DMS 273 (cell line): ENCODE measurements around the gene DYNC1H1.
A peak's percentile ranks its signal among the peaks of the same experiment; 100 is the strongest.
"Not testable (repeated sequence)": the region's sequence is repeated elsewhere in the genome, so short reads cannot be mapped to it uniquely, and the experiment has no call there.

Experiments
- DNase-seq: peaks from one replicate; lab custom pipeline; 2025; ENCODE audit not compliant: unreplicated experiment; lab: John Stamatoyannopoulos, UW

The DYNC1H1 gene

GRCh38 chr14:101962503-101962874, 1.9 kb upstream of the DYNC1H1 start:
- peak; percentile 96 for DNase-seq

DNA sequence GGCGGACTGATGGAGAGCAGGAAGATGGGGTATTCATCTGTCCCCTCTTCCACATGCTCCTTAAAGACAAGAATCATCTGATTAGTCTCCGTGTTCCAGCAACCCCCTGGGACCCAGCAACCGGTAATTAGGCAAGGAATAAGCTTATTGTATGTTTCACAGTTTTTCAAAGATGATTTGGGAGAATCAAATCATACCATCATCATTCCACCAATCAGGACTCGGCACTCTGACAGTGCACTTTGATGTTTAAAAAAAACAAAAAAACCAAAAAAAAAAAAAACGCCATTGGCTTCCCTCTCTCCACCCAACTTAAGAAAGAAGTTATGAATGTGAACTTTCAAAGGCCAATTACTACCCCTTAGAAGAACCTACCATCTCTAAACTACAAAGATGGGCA, 1.3 kb upstream of the DYNC1H1 start:
- no peak for DNase-seq

DNA sequence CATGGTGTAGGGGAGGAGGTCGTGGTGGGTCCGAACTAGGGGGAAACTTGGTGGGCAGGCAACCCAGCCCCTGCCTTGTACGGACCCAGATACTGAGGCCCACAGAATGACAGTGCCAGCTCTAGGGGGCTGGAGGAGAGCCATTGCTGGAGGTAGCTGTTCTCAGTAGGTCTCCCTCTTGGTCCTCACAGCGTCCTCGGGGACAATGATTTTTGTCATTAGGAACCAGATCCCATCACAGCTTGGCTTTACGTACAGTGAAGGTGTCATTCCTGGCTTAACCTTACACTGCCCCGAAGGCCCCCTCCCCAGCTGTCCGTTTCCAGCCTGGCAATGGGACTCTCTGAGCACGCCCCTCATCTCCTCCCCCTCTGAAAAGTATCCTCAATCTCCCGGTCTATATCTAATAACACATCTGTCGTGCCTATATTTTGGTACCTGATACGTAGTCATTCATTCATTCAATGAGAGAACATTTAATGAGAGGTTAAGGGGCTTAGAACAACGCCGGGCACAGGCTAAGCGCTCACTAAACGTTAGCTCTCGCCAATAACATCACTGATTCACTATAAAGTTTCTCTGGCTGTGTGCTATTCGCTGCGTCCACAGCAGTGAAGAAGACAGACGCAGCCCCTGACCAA, 597 bp upstream of the DYNC1H1 start:
- DNase-seq: no peak

DNA sequence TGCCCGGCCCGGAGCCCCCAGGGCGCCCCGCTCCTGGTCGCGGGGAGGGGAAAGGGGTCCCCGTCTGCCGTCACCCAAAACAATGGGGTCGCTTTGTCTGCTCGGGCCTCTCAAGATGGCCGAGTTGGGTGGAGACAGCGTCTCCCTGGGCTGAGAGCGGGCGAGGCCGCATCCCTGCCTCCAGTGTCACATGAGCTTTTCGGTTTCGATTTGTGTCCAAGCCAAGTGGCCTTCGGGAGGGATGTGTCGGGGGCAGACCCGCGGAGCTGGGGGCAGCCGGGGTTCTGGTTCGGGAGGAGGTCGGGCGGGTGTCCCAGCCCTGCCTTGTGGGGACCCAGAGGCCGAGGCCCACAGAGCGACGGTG, 790 bp downstream of the DYNC1H1 start:
- peak; percentile 79 for DNase-seq

DNA sequence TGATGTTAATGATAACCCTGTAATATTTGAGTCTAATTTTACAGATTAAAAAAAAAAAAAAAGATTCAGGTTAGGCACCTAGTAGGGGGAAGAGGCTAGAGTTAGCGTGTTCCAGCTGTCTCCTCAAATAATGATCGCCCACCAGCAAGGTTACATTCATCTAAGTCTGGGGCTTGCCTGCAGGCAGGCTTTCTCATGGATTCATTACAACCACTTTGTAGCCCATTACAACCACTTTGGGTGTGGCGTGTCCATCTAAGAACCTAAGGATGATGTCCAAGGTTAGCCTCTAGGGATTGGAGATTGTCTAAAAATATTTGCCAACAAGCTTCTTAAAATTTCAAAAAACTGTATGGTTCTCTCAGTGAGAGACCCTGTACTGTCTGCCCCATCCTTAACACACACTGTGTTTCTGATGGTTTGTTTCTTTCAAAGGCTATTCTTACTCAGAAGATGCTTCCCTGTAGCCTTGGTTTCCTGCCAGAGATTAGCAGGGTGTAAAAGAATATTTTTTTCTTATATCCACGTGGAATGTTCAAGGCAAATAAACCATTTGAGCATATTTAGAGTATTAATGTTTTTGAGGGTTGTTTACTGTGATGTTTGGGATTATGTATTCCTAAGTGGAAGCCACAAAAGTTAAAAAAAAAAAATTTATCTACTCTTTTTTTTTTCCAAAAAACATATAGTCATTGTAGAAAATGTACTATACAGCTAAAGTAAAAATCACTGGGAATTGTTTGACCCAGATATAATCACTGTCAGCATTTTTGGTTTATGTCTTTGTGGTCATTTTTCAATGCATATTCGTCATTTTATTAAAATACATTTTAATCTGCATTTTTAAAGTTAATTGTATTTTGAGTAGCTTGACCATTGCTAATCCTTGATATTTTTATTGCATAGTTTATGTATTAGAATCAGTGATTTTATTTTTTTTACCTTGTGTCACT, 1.7 kb downstream of the DYNC1H1 start:
- DNase-seq: peak; percentile 49

GRCh38 chr14:101966742-101967141, 2.4 kb downstream of the DYNC1H1 start:
- no peak for DNase-seq

DNA sequence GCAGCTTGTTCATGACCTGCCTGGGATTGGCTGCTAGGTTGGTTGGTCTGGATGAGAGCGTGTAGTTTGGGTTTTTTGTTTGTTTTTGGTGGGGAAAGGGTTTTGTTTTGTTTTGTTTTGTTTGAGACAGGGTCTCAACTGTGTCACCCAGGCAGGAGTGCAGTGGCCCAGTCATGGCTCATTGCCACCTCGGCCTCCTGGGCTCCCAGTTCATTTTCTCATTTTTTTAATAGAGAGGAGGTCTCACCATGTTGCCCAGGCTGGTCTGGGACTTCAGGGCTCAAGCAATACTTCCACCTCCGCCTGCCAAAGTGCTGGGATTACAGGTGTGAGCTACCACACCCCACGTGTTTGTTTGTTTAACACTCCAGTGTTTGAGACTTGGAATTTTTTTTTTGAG, 3.8 kb downstream of the DYNC1H1 start:
- no peak for DNase-seq

GRCh38 chr14:101969481-101969880, 5.1 kb downstream of the DYNC1H1 start:
- DNase-seq: peak; percentile 33

DNA sequence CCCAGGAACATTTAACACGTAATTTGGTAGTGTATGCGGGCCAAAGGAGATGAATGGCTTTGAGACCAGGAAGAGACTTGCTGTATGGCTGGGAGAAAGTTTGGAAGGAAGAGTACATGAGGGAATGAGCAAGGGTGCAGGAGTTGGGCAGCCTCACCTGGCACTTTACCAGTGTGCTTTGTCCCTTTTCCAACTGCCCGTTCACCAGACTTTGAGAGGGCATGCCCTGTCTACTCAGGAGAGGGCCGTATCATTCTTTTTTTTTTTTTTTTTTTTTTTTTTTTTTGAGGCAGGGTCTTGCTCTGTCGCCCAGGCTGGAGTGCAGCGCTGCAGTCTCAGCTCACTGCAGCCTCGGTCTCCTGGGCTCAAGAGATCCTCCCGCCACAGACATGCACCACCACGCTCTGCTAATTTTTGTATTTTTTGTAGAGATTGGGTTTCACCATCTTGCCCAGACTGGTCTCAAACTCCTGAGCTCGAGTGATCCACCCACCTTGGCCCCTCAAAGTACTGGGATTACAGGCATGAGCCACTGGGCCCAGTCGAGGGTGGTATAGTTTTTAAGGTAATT, 6.5 kb downstream of the DYNC1H1 start:
- no peak for DNase-seq

DNA sequence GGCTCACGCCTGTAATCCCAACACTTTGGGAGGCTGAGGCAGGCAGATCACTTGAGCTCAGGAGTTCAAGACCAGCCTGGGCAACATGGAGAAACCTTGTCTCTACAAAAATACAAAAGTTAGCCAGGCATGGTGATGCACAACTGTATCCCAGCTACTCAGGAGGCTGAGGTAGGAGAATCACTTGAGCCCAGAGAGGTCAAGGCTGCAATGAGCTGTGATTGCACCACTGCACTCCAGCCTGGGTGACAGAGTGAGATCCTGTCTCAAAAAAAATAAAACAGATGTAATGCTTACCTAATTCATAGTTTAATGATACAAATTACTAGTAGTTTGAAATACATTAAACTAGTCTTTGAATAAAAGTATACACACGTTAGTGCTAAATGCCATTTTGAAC, 7.1 kb downstream of the DYNC1H1 start:
- DNase-seq: not testable (repeated sequence)

DNA sequence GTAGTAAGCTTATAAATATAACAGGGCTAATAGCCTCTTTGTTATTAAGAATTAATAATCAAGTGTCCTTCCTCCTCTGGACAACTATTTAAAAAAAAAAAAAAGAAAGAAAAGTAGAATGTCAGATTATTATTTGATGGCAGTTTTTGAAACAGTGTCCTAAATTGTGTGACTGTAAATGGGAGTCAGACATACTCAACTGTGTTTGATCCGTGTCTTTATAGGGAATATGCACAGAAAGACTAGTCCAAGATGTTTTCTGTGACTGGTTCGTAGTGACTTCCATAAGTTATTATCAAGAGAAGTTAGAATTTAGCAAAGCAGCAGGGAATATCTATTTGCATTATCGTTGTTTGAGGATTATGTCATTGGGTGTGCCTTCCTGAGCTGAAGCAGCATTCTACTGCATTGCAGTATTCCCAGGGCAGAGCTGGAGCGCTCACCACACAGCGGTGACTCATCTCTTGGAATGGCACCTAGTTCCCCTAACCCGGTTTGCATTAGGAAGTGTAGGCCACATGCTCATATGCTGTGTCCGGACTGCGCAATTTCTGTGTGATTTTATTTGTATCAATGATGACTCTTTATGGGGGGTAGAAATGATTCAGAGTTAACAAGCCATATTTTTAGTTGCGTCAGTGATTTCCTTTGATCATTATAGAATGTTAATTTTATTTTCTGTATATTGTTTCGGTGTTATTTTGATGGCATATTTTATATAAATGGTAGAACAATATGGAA, 7.9 kb downstream of the DYNC1H1 start:
- peak; percentile 93 for DNase-seq

- DNase-seq: no peak
These were observed 9.0 kb downstream of the DYNC1H1 start for GRCh38 chr14:101973356-101973755.

DNA sequence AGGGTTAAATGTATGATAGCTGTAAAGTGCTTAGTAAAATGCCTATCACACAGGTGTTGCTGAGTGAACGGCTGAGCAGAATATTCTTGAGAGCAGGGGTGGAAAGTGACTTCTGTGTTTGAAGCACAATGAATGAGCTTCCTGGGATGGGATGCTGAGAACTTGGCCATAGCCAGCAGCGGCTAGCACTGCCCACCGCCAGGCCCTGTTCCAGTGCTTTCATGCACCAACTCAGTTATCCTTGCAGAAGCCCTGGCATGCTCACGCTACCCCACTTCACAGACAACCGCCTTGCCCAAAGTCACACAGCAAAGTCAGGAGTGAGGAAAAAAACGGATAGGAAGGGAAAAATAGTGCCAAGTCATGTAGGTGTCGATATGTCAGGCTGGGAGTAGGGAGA, 10.9 kb downstream of the DYNC1H1 start:
- no peak for DNase-seq

- DNase-seq: no peak
These were observed 13.1 kb downstream of the DYNC1H1 start for GRCh38 chr14:101977311-101978071.

DNA sequence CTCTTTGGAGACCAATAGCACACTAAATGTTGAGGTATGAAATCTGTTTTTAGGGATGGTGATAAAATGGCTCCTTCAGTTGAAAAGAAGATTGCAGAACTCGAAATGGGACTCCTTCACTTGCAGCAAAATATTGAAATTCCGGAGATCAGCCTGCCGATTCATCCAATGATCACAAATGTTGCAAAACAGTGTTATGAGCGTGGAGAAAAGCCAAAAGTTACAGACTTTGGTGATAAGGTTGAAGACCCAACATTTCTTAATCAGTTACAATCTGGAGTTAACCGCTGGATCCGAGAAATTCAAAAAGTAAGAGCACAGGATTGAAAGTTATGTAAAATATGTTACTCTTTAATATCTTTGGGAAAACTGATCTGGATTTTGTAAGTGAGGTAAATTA, 15.3 kb downstream of the DYNC1H1 start:
- DNase-seq: no peak

DNA sequence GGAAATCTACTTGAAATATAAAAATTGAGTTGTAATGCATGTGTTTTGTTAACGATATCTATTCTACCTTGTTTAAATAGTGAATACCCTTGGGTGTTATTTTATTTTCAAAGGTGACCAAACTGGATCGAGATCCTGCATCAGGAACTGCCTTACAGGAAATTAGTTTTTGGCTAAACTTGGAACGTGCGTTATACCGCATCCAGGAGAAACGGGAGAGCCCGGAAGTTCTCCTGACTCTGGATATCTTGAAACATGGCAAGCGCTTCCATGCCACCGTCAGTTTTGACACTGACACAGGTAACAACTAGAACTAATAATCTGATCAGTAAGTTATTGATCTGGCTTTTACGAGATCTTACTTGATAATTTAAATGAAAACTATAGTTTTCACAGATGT, 15.9 kb downstream of the DYNC1H1 start:
- no peak for DNase-seq

DNA sequence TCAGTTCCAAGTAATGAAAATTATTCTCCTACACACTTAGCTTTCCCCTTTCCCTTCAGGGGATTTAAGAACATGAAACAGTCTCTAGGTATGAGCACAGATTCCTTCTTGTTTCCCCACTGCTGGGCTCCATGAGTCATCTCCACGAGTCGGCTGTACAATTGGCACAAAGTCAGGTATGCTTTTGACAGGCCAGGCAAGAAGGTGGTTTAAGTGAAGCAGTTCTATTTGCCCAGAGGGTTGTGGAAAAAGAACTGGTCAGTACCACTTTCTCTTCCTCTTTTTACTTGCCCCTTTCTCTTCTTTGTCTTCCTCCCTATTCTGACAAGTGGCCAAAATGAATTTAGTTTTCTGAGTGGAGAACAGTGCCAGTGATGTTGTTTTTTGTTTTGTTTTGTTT, 16.3 kb downstream of the DYNC1H1 start:
- DNase-seq: peak; percentile 16

- DNase-seq: no peak
These were observed 18.2 kb downstream of the DYNC1H1 start for GRCh38 chr14:101982621-101983020.

- not testable (repeated sequence) for DNase-seq
These were observed 20.5 kb downstream of the DYNC1H1 start for GRCh38 chr14:101984831-101985230.

DNA sequence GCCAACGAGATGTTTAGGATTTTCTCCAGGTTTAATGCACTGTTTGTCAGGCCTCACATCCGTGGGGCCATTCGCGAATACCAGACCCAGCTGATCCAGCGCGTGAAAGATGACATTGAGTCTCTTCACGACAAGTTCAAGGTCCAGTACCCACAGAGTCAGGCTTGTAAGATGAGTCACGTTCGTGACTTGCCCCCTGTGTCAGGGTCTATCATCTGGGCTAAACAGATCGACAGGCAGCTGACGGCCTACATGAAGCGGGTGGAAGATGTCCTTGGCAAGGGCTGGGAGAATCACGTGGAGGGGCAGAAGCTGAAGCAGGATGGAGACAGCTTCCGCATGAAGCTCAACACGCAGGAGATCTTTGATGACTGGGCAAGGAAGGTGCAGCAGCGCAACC, 21.6 kb downstream of the DYNC1H1 start:
- DNase-seq: no peak

DNA sequence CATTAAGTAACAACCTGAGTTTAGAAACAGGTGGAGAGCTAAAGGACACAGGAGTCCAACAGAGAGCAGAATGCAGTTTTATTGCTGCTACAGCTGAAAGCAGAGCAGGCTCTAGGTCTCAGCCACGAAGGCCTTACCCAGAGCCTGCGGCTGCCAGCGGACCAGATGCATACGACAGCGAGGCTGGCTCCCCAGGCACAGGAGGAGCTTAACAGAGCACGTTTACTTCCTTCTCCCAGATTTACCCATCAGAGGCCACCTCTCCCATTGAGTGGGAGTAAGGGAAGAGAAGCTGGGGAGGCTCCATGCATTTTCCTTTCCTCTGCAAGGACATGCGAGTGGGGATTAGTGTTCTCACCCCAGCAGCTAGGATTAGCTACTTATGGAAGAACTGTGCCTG, 22.6 kb downstream of the DYNC1H1 start:
- DNase-seq: no peak
